Fibroblast of mammary gland (primary cell): Measurements from ENCODE around the gene DENND10.

Experiments
- DNase-seq: peaks from one replicate; pipeline ENCODE4 v3.0.0-alpha.2; 2010; ENCODE audit warnings: low read depth
- H3K4me3 ChIP-seq: 2 replicates; pipeline ENCODE4 v1.5.1; 2011; ENCODE audit warnings: low read depth, mild to moderate bottlenecking, low read length, moderate library complexity; ENCODE audit not compliant: control insufficient read depth
- CTCF ChIP-seq: conservative IDR thresholded peaks from 2 replicates; pipeline ENCODE4 v1.5.1; 2011; ENCODE audit warnings: low read depth, low read length, inconsistent platforms; ENCODE audit not compliant: control insufficient read depth, insufficient read depth

Gene DENND10

GRCh38 chr10:119120413-119120867, 16.5 kb downstream of the DENND10 start:
- no peak for TF ChIP-seq CTCF
- H3K4me3 ChIP-seq: no peak overlapping the region
- DNase-seq: peak; percentile 44

GRCh38 chr10:119120875-119121274, 17.0 kb downstream of the DENND10 start:
- DNase-seq: no peak
- H3K4me3 ChIP-seq: no peak overlapping the region
- no peak for TF ChIP-seq CTCF

- DNase-seq: no peak
- no peak overlapping the region for H3K4me3 ChIP-seq
- no peak for TF ChIP-seq CTCF
Observed at GRCh38 chr10:119125942-119126341, 22.0 kb downstream of the DENND10 start.

GRCh38 chr10:119129721-119130120, 25.8 kb downstream of the DENND10 start:
- TF ChIP-seq CTCF: no peak
- DNase-seq: no peak
- H3K4me3 ChIP-seq: no peak overlapping the region

- DNase-seq: peak; percentile 45
- no peak for TF ChIP-seq CTCF
- H3K4me3 ChIP-seq: no peak overlapping the region
Observed at GRCh38 chr10:119131512-119132240, 27.8 kb downstream of the DENND10 start.

- no peak for DNase-seq
- H3K4me3 ChIP-seq: no peak overlapping the region
- no peak for TF ChIP-seq CTCF
Observed at GRCh38 chr10:119132521-119133345, 28.8 kb downstream of the DENND10 start.
